ENCODE results near the gene LIMS2. TPM values are rescaled to one million over a fixed set of nuclear protein-coding genes. Genes with fewer than 3 reads are reported as not detected.

The LIMS2 gene
- total and polyA plus RNA-seq, 2 donors (not counting 1 experiment from before 2014, with no cell fraction given): 1.8 to 17.3 TPM

DNA sequence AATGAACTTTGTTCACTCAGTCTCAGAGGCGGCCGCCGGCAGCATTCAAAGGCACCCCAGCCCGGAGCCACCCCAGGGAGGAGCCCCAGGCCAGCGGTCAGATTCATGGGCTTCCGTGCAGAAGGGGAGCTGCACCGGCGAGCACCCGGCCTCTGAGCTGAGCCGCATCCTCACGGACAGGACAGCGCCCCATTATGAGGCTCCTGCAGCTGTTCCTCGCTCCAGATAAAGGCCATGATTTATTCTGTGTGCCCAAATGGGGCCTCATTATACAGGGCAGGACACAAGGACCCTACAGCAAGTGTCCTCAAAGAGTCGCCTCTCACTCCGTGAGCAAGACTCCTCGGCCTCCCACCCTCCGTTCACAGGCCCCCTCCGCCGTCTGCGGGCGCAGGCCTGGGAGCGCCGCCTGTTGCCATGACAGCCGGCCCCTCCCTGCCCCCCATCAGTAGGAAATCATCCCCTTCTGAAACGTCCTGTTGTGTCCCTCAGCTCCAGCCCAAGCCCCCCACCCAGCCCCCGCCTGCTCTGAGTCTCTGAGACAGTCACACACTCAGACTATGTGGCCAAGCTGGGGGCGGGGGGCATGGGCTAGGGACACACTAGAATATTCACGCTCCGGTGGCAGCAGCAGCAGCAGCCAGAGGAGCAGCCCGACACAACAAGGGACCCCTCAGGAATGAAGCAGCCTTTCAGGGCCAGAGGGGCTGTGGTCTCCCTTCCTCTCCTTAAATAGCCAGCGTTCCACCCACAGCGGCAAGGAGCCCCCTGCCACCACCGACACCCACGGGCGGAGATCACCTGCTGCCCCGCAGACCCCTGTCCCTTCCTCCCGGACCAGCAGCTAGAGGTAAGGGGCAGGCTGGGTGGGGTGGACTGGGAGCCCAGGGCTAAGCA lies 29.7 kb downstream of the LIMS2 start, which contains the start of gene GPR17:
Gene GPR17, plus strand, starts transcription at position 759 of the 897 bp plus-strand sequence. CDS start 4,583 bp downstream, outside the sequence.
- Histone ChIP-seq H3K27ac (ENCODE audit: insufficient read depth, low read length) (no peak within 1 kb of the TSS), H3K36me3 (ENCODE audit: control insufficient read depth, insufficient read depth, low read length) (no peaks in the 10 kb centered on the region), H4K20me1 (ENCODE audit: control insufficient read depth, extremely low read depth, insufficient read depth, low read length) (no peaks in the 10 kb centered on the region), H3K27me3 (ENCODE audit: control insufficient read depth, insufficient read depth, low read length) (no peaks in the 10 kb centered on the region), H3K79me2 (ENCODE audit: control insufficient read depth, insufficient read depth, low read length) (no peaks in the 10 kb centered on the region), H3K4me3 (replicated peaks in 1 of 4; ENCODE audit: control extremely low read depth in 1 of 4, insufficient read depth in 1 of 4, low read depth in 3 of 4, low read length in 4 of 4) (no peak within 1 kb of the TSS), H3K9me3 (ENCODE audit: control insufficient read depth, insufficient read depth, low read depth, low read length) (no peaks in the 10 kb centered on the region), H2AFZ (ENCODE audit: low read length) (no peak within 1 kb of the TSS), H3K4me1 (ENCODE audit: control insufficient read depth, extremely low read depth, insufficient read depth, low read length) (peaks cover 3% of the 10 kb centered on the region), H3K4me2 (ENCODE audit: extremely low read depth, insufficient read depth, low read length) (no peak within 1 kb of the TSS), H3K9ac (ENCODE audit: insufficient read depth, low read length) (no peak within 1 kb of the TSS)
- DNase-seq (ENCODE audit: low read depth in 2 of 2): no peak
- TF ChIP-seq CTCF (conservative IDR thresholded peaks at IDR 0.05 in 1 of 2, IDR thresholded peaks at IDR 0.05 in 1 of 2; ENCODE audit: low read depth in 1 of 2, low read length in 2 of 2): no peak
- TF ChIP-seq EZH2 (IDR thresholded peaks at IDR 0.05; ENCODE audit: low read length, missing control alignments): no peak

DNA sequence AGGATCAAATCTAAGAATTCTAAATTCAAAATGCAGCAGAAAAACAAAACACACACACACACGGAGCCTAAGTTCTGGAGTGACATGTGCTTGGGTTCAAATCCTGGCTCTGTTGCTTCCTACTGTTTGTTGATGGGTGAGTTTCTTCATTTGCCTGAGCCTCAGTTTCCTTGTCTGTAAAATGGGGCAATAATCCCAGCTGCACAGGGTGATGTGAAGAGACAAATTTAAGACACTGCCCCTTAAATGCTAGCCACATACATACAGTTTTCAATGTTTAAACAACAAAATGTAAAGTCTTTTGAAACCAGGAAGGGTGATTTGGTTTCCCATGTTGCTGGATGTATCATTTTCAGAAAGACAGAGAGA lies 30.3 kb downstream of the LIMS2 start:
- no peak overlapping the region for H3K27ac ChIP-seq (ENCODE audit: insufficient read depth, low read length)
- H3K27me3 ChIP-seq (ENCODE audit: control insufficient read depth, insufficient read depth, low read length): no peaks in the 10 kb centered on the region
- H4K20me1 ChIP-seq (ENCODE audit: control insufficient read depth, extremely low read depth, insufficient read depth, low read length): no peaks in the 10 kb centered on the region
- no peak overlapping the region for H3K4me2 ChIP-seq (ENCODE audit: extremely low read depth, insufficient read depth, low read length)
- peaks cover 3% of the 10 kb centered on the region for H3K4me1 ChIP-seq (ENCODE audit: control insufficient read depth, extremely low read depth, insufficient read depth, low read length)
- H3K9me3 ChIP-seq (ENCODE audit: control insufficient read depth, insufficient read depth, low read depth, low read length): no peaks in the 10 kb centered on the region
- H2AFZ ChIP-seq (ENCODE audit: low read length): no peak overlapping the region
- no peak overlapping the region for H3K9ac ChIP-seq (ENCODE audit: insufficient read depth, low read length)
- no peak for DNase-seq (ENCODE audit: low read depth in 2 of 2)
- H3K79me2 ChIP-seq (ENCODE audit: control insufficient read depth, insufficient read depth, low read length): no peaks in the 10 kb centered on the region
- H3K4me3 ChIP-seq (replicated peaks in 1 of 4; ENCODE audit: control extremely low read depth in 1 of 4, insufficient read depth in 1 of 4, low read depth in 3 of 4, low read length in 4 of 4): no peak overlapping the region
- H3K36me3 ChIP-seq (ENCODE audit: control insufficient read depth, insufficient read depth, low read length): no peaks in the 10 kb centered on the region
- TF ChIP-seq CTCF (conservative IDR thresholded peaks at IDR 0.05 in 1 of 2, IDR thresholded peaks at IDR 0.05 in 1 of 2; ENCODE audit: low read depth in 1 of 2, low read length in 2 of 2) (no peak), EZH2 (IDR thresholded peaks at IDR 0.05; ENCODE audit: low read length, missing control alignments) (no peak)

DNA sequence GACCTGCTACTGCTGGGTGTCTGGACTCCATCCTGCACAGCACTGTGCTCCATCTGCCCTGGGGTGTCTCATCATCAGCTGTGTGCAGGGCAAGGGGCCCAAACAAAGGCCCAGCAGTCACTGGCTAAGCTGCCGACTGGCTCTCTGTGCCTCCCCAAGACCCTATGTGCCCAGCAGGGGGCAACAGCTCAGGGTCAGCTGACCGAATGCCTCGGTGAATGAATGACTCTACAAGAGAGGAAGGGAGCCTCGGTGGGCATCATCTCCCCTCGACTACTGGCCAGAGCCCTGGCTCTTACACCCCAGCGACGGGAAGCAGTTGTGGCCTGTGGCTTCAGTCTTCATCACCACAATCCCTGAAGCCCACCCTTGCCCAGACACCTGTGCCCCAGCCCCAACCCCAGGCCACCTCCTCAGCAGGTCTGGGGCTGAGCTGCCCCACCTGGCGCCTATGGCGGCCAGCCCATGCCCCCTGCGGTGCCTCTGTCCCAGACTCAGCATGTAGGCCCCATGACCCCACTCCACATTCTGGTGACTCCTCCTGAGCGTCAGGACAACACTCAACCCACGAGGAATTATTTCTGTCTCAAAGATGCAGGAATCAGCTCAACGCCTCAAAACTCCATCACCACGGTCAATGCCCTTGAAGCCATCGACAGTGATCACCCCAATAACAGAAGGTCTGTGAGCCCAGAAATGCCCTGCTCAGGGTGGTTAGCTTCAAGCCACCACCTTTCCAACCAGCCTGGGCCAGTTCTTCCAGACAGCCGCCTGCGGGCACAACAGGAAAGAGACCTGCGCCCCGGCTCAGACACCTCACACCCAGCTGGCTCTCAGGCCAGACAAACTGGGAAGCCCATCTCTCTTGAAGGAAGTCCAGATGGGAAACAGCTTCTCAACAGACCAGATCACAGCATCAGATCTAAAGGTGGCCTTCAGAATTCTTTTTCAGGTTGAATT lies 31.0 kb downstream of the LIMS2 start:
- Histone ChIP-seq H3K9me3 (ENCODE audit: control insufficient read depth, insufficient read depth, low read depth, low read length) (no peaks in the 10 kb centered on the region), H3K27me3 (ENCODE audit: control insufficient read depth, insufficient read depth, low read length) (no peaks in the 10 kb centered on the region), H3K4me3 (replicated peaks in 1 of 4; ENCODE audit: control extremely low read depth in 1 of 4, insufficient read depth in 1 of 4, low read depth in 3 of 4, low read length in 4 of 4) (no peak overlapping the region), H3K4me1 (ENCODE audit: control insufficient read depth, extremely low read depth, insufficient read depth, low read length) (peaks cover 2% of the 10 kb centered on the region), H4K20me1 (ENCODE audit: control insufficient read depth, extremely low read depth, insufficient read depth, low read length) (no peaks in the 10 kb centered on the region), H3K36me3 (ENCODE audit: control insufficient read depth, insufficient read depth, low read length) (no peaks in the 10 kb centered on the region), H3K27ac (ENCODE audit: insufficient read depth, low read length) (no peak overlapping the region), H2AFZ (ENCODE audit: low read length) (no peak overlapping the region), H3K79me2 (ENCODE audit: control insufficient read depth, insufficient read depth, low read length) (no peaks in the 10 kb centered on the region), H3K9ac (ENCODE audit: insufficient read depth, low read length) (no peak overlapping the region), H3K4me2 (ENCODE audit: extremely low read depth, insufficient read depth, low read length) (no peak overlapping the region)
- TF ChIP-seq EZH2 (IDR thresholded peaks at IDR 0.05; ENCODE audit: low read length, missing control alignments) (no peak), CTCF (conservative IDR thresholded peaks at IDR 0.05 in 1 of 2, IDR thresholded peaks at IDR 0.05 in 1 of 2; ENCODE audit: low read depth in 1 of 2, low read length in 2 of 2) (no peak)
- DNase-seq (ENCODE audit: low read depth in 2 of 2): no peak

All from fibroblast of lung (primary cell).